Thyroid gland (tissue), 4 donors: Measurements from ENCODE around the gene TNFRSF25.

Experiments
- POLR2A ChIP-seq, 2 donors: fragments of 450-650 bp; IDR thresholded peaks; one replicate each; pipeline ENCODE4 v1.6.1; 2017; ENCODE audit warnings: antibody characterized with exemption in 2 of 2, mild to moderate bottlenecking in 2 of 2, moderate library complexity in 1 of 2
- TF ChIP-seq, protein P1 (sequence below), 6 experiments: fragments of 200-600 bp in 3 of 6; fragments of 450-650 bp in 3 of 6; sonication (generic) in 3 of 6; IDR thresholded peaks; one replicate each; pipeline ENCODE4 v1.5.1; 2016 to 2019; ENCODE audit warnings: antibody characterized with exemption in 6 of 6, mild to moderate bottlenecking in 2 of 6, inconsistent platforms in 1 of 6, moderate library complexity in 1 of 6

GRCh38 chr1:6473156-6473555 lies 7.2 kb upstream of the TNFRSF25 start:
- TF ChIP-seq, protein P1, sequence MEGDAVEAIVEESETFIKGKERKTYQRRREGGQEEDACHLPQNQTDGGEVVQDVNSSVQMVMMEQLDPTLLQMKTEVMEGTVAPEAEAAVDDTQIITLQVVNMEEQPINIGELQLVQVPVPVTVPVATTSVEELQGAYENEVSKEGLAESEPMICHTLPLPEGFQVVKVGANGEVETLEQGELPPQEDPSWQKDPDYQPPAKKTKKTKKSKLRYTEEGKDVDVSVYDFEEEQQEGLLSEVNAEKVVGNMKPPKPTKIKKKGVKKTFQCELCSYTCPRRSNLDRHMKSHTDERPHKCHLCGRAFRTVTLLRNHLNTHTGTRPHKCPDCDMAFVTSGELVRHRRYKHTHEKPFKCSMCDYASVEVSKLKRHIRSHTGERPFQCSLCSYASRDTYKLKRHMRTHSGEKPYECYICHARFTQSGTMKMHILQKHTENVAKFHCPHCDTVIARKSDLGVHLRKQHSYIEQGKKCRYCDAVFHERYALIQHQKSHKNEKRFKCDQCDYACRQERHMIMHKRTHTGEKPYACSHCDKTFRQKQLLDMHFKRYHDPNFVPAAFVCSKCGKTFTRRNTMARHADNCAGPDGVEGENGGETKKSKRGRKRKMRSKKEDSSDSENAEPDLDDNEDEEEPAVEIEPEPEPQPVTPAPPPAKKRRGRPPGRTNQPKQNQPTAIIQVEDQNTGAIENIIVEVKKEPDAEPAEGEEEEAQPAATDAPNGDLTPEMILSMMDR (IDR thresholded peaks at IDR 0.05) = no peak
- no peak for TF ChIP-seq POLR2A (IDR thresholded peaks at IDR 0.05)
